Effector memory CD4-positive, alpha-beta T cell (primary cell): ENCODE results near the gene SPDYE4.

Experiments used
- DNase-seq, 3 donors: peaks; one replicate each; pipeline ENCODE4 v3.0.0-alpha.2; 2020
- H3K27ac ChIP-seq: 2 replicates; pipeline ENCODE4 v1.7.0; 2013; ENCODE audit warnings: mild to moderate bottlenecking, low read length, moderate library complexity; ENCODE audit not compliant: insufficient read depth, poor library complexity, severe bottlenecking
- H3K27me3 ChIP-seq: replicated peaks from 2 replicates; pipeline ENCODE4 v1.7.0; 2013; ENCODE audit warnings: mild to moderate bottlenecking, low read length; ENCODE audit not compliant: insufficient read depth, control insufficient read depth, poor library complexity, severe bottlenecking
- H3K36me3 ChIP-seq: 2 replicates; pipeline ENCODE4 v1.7.0; 2013; ENCODE audit warnings: mild to moderate bottlenecking, low read length, moderate library complexity; ENCODE audit not compliant: control insufficient read depth, insufficient read depth
- H3K4me1 ChIP-seq: 2 replicates; pipeline ENCODE4 v1.7.0; 2013; ENCODE audit warnings: low read length, mild to moderate bottlenecking; ENCODE audit not compliant: control insufficient read depth, insufficient read depth, poor library complexity, severe bottlenecking
- H3K4me3 ChIP-seq: 2 replicates; pipeline ENCODE4 v1.7.0; 2013; ENCODE audit warnings: low read length, low read depth, mild to moderate bottlenecking; ENCODE audit not compliant: insufficient read depth, poor library complexity, severe bottlenecking
- H3K9me3 ChIP-seq: 2 replicates; pipeline ENCODE4 v1.7.0; 2013; ENCODE audit warnings: mild to moderate bottlenecking, low read length, moderate library complexity; ENCODE audit not compliant: control insufficient read depth

SPDYE4 gene

GRCh38 chr17:8729421-8729820 is 28.9 kb downstream of the SPDYE4 start:
- no peak overlapping the region for H3K27ac ChIP-seq
- no peak overlapping the region for H3K4me3 ChIP-seq
- no peak for DNase-seq
- no peaks in the 10 kb centered on the region for H3K36me3 ChIP-seq
- no peaks in the 10 kb centered on the region for H3K4me1 ChIP-seq
- no peaks in the 10 kb centered on the region for H3K27me3 ChIP-seq
- no peaks in the 10 kb centered on the region for H3K9me3 ChIP-seq

- H3K27ac ChIP-seq = no peak overlapping the region
- H3K4me1 ChIP-seq = no peaks in the 10 kb centered on the region
- DNase-seq = no peak
- H3K27me3 ChIP-seq = no peaks in the 10 kb centered on the region
- H3K36me3 ChIP-seq = no peaks in the 10 kb centered on the region
- no peak overlapping the region for H3K4me3 ChIP-seq
- H3K9me3 ChIP-seq = no peaks in the 10 kb centered on the region
These were observed 29.4 kb downstream of the SPDYE4 start for GRCh38 chr17:8728971-8729370.

- Histone ChIP-seq H3K27me3 (no peaks in the 10 kb centered on the region), H3K9me3 (no peaks in the 10 kb centered on the region), H3K36me3 (no peaks in the 10 kb centered on the region), H3K27ac (no peak overlapping the region), H3K4me3 (no peak overlapping the region), H3K4me1 (no peaks in the 10 kb centered on the region)
- DNase-seq = no peak
These were observed 30.0 kb downstream of the SPDYE4 start for GRCh38 chr17:8728251-8728938.

- no peaks in the 10 kb centered on the region for H3K36me3 ChIP-seq
- no peak overlapping the region for H3K4me3 ChIP-seq
- no peaks in the 10 kb centered on the region for H3K27me3 ChIP-seq
- H3K9me3 ChIP-seq = no peaks in the 10 kb centered on the region
- no peak overlapping the region for H3K27ac ChIP-seq
- no peaks in the 10 kb centered on the region for H3K4me1 ChIP-seq
- DNase-seq = no peak
These were observed 31.3 kb downstream of the SPDYE4 start for GRCh38 chr17:8726941-8727555.

- H3K4me3 ChIP-seq = no peak overlapping the region
These were observed 32.2 kb downstream of the SPDYE4 start for GRCh38 chr17:8725881-8726876.

GRCh38 chr17:8724451-8724850 is 33.9 kb downstream of the SPDYE4 start:
- Histone ChIP-seq H3K36me3 (no peaks in the 10 kb centered on the region), H3K27me3 (no peaks in the 10 kb centered on the region), H3K9me3 (no peaks in the 10 kb centered on the region), H3K4me3 (no peak overlapping the region), H3K4me1 (no peaks in the 10 kb centered on the region), H3K27ac (no peak overlapping the region)
- no peak for DNase-seq

More at GRCh38 chr17:8725881-8726876, 32.2 kb downstream of the SPDYE4 start:
- no peak for DNase-seq
- Histone ChIP-seq H3K36me3 (no peaks in the 10 kb centered on the region), H3K27ac (no peak overlapping the region), H3K4me1 (no peaks in the 10 kb centered on the region), H3K27me3 (no peaks in the 10 kb centered on the region), H3K9me3 (no peaks in the 10 kb centered on the region)

- Histone ChIP-seq H3K27me3 (no peaks in the 10 kb centered on the region), H3K36me3 (no peaks in the 10 kb centered on the region), H3K9me3 (no peaks in the 10 kb centered on the region), H3K4me3 (no peak overlapping the region), H3K4me1 (no peaks in the 10 kb centered on the region), H3K27ac (no peak overlapping the region)
- DNase-seq = no peak
These were observed 37.8 kb downstream of the SPDYE4 start for GRCh38 chr17:8720596-8720995.

- Histone ChIP-seq H3K4me1 (no peaks in the 10 kb centered on the region), H3K9me3 (no peaks in the 10 kb centered on the region), H3K4me3 (no peak overlapping the region), H3K27me3 (no peaks in the 10 kb centered on the region), H3K27ac (no peak overlapping the region), H3K36me3 (no peaks in the 10 kb centered on the region)
- DNase-seq = no peak
These were observed 38.8 kb downstream of the SPDYE4 start for GRCh38 chr17:8719291-8720246.

- no peak overlapping the region for H3K4me3 ChIP-seq
- H3K36me3 ChIP-seq = no peaks in the 10 kb centered on the region
- no peak for DNase-seq
These were observed 40.3 kb downstream of the SPDYE4 start for GRCh38 chr17:8718001-8718563.

More at GRCh38 chr17:8718001-8718563, 40.3 kb downstream of the SPDYE4 start:
- Histone ChIP-seq H3K4me1 (no peaks in the 10 kb centered on the region), H3K27ac (no peak overlapping the region), H3K27me3 (no peaks in the 10 kb centered on the region), H3K9me3 (no peaks in the 10 kb centered on the region)
